DMS153 treated with DMSO at 0.1 percent for 48 hours (cell line): ENCODE measurements around the gene KCNA1.
"Not testable (repeated sequence)": the region's sequence is repeated elsewhere in the genome, so short reads cannot be mapped to it uniquely, and the experiment has no call there.

ENCODE experiments used
- DNase-seq: peaks from one replicate; lab custom pipeline; 2025; ENCODE audit not compliant: unreplicated experiment; lab: John Stamatoyannopoulos, UW

Gene KCNA1

GRCh38 chr12:4909734-4910501 is at the start of gene KCNA1:
KCNA1 (plus strand) TSS chr12:4909905; CDS start chr12:4911379, 1,474 bp downstream.
- peak; percentile 63 for DNase-seq

- no peak for DNase-seq
These were observed 49.0 kb upstream of the KCNA1 start for GRCh38 chr12:4860741-4861140.

- DNase-seq: no peak
These were observed 46.9 kb upstream of the KCNA1 start for GRCh38 chr12:4862809-4863208.

GRCh38 chr12:4864575-4864974 is 45.1 kb upstream of the KCNA1 start:
- DNase-seq: no peak

DNA sequence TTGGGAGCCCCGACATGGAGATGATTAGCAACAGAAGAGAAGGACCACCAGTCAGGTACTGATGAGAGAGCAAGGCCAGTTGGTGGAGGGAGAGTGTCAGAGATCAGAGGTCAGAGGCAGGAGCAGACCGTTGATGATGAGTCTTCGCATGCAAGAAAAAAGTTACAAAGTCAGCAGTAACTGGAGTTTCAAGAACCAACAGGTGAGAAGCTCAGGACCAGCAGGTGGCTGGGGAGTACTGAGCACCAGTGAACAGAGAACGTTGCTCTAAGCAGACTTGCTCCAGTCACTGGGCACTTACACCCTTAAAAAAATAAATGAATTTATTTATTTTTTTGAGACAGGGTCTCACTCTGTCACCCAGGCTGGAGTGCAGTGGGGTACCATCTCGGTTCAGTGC is 44.5 kb upstream of the KCNA1 start:
- no peak for DNase-seq

DNA sequence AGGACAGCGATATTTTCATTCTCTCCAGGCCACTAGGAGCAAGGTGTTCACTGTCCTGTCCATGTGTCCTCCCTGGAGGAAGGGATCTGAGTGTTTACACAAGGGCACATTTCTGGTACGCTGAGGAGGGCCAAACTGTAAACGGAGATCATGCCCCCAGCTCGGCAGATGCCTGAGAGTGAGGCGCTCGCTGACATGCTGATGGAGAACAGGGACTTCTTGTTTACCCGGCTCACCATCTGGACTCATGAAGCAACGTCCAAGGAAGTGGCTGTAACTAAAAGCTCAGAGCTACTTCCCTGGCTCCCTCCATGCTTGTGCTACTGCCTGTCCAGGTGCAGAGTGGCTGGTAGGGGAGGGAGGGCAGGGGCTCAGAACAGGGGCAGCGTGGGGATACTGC is 43.4 kb upstream of the KCNA1 start:
- no peak for DNase-seq

GRCh38 chr12:4867384-4867783 is 42.3 kb upstream of the KCNA1 start:
- DNase-seq: no peak

GRCh38 chr12:4870423-4870822 is 39.3 kb upstream of the KCNA1 start:
- DNase-seq: no peak

GRCh38 chr12:4871514-4871913 is 38.2 kb upstream of the KCNA1 start:
- no peak for DNase-seq

GRCh38 chr12:4873947-4874346 is 35.8 kb upstream of the KCNA1 start:
- DNase-seq: no peak

DNA sequence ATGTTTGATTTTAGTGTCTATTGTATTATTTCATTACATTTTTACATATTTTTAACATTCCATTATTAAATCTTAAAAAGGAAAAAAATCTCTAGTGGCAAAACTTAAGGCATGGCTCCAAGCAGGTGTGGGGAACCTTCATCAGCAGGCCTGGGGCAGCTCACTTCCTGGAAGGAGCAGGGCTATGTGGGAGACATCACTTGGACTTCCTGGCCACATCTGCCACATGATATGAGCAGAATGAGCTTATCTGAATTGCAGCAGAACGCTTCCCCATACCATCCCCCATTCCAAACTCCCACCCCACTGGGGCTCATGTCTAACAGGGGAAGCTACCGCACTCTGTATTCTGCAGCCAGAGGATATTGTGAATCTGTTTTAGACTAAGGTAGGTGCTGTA is 35.0 kb upstream of the KCNA1 start:
- DNase-seq: no peak

- DNase-seq: not testable (repeated sequence)
These were observed 30.2 kb upstream of the KCNA1 start for GRCh38 chr12:4879481-4879880.

DNA sequence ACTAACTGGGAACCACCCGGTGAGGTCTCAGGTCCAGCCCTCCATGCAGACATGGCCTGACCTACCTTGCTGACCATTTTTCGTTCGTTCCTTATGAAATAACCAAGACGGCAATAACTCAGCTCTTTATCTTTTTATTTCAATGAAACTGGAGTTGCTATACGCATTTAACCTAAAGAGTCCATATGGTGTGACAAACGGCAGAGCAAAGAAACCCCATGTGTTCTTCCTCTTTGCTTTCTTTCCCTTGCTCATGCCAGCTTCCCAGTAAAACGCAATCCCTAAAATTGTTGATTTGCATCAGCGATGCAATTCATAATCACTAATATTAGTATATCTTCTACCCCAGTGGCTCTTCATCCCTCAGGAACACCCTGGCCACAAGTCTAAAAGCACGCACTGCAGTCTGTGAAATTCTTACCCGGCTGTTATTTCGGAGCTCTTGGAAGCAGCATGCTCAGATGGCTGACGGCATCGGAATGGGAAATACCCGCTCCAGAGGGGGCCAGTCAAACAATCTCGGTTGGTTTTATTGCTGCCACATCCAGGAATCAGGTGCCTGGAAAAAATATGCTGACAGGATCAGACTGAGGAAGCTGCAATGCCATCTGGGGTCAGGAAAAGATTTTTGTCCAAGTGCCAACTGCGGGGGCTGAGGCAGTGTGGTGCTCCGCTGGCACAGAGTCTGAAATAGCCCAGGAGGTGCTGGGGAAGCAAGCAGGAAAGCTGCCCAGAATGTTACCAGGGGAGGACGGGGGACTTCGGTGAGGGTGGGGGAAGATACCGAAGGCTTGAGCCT is 28.2 kb upstream of the KCNA1 start:
- DNase-seq: no peak

GRCh38 chr12:4891866-4892265 is 17.8 kb upstream of the KCNA1 start:
- no peak for DNase-seq

DNA sequence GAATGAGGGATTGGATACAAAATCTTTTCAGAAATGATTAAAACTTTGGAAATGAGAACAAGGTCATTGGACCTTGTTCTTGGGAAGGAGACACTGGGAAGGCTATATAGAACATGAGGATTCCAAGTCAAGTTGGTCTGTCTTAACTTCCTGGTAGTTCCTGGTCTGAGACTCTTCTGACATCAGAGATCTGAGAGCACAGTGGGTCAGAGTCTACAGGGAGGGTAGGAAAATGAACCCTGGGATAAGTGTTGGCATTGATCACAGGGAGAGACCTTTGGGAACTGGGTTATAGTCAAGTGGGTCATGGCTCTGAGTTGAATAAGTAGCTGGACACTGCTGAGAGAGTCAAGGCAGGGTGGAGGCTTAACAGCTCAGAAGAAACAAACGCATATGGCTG is 17.3 kb upstream of the KCNA1 start:
- no peak for DNase-seq

- no peak for DNase-seq
These were observed 15.7 kb upstream of the KCNA1 start for GRCh38 chr12:4894019-4894418.

- DNase-seq: peak; percentile 15
These were observed 10.3 kb upstream of the KCNA1 start for GRCh38 chr12:4899364-4899763.

DNA sequence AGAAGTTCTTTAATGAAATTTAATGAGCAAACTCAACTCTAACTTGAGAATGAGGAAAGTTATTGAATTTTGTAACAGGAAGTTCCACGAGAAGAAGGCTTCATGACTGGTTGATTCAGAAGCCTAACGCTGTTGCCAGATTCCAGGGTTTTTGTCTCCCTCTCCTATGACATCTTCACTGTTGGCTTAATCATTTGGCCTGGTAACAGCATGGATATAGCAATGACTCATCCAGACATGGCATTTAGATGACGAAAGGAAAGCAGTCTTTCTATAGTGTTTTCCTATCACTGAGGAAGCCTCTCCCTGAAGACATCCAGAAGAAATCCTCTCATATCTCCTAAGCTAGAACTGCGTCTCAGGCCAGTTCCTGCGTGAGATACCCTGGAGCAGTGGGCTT is 9.4 kb upstream of the KCNA1 start:
- no peak for DNase-seq

DNA sequence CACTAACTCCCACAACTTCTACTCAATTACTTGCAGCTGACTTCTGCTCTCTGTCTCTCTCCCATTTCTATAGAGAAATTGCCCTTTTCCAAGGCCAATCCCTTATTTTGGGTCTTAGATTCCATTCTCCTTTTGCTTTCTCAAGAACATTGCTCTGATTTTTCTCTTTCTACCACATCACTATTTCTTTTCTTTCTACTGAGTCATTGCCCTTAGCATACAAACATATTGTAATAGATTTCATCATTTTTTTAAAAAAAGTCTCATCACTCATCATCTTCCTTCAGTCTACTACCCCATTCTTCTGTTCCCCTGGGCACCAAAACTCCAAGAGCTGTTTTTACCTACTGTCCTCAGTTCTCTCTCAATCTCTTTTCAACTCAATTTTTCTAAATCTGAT is 4.4 kb upstream of the KCNA1 start:
- no peak for DNase-seq

DNA sequence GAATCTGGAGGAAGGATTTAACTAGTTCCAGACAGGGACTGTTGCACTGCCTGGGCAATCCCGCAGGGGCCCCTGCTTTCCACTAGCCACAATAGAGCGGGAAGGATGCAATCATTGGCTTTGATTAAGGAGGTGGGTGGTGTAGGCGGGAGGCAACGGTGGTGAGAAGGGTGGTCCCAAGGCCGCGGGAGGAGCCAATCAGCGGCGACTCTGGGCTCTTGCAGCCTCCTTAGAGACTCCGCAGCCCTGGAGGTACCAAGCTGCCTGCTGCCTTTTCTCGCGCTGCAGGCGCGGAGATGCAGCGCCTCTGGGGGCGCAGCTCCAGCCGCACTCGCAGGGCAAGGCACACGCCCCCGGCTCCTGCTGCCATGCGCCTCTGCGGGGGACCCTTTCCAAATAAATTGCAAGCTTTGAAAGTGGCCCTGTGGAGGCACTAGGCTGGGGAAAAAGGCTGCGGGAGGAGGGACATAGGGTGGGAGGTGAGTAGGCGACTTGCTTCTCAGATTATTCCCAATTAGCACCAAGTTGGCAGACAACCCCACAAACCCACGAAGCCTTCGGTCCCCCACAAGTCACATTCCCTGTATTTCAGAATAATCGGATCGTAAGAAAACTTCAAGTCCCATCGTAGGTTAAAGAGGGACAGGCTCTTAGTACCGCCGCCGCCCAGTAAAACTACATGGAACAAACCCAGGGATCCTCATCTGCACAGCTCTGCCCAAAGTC is 858 bp upstream of the KCNA1 start:
- no peak for DNase-seq

DNA sequence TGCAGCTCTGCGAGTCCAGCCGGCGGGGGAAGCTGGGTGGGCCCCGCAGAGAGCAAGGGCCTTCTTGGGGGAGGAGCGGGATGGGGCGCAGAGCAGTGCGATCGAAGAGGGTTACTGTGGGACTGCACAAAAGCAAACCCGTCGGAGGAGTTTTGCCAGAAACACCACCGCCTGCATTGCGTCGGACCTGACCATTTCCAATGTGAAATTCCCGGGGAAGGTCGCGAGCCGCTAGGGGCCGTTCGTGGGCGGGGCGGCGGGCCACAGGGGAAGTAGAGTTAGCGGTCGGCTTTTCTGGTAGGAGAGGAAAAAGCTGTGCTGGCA is 333 bp upstream of the KCNA1 start:
- no peak for DNase-seq
